WTC11 (cell line): ENCODE data around the gene CD200R1. TPM values are rescaled to one million over a fixed set of nuclear protein-coding genes. Genes with fewer than 3 reads are reported as not detected.

Source experiments
- ATAC-seq: fragments of 200-7000 bp; cut with Tn5 transposase; 2 replicates; pipeline ENCODE4 v1.10.0; 2021; ENCODE audit warnings: mild to moderate bottlenecking, moderate library complexity
- CTCF ChIA-PET: fragments of 300-600 bp; sonication (Branson Sonifier 250); formaldehyde crosslinking; loops from one replicate; lab custom pipeline; 2021; ENCODE audit warnings: antibody characterized with exemption; lab: Charles Lee
- POLR2A ChIA-PET: fragments of 350-600 bp; sonication (Branson Sonifier 250); formaldehyde crosslinking; loops from one replicate; lab custom pipeline; 2021; ENCODE audit warnings: antibody characterized with exemption; lab: Charles Lee
- DNase-seq: peaks from one replicate; pipeline ENCODE4 v3.0.0; 2021; ENCODE audit warnings: low spot score
- H3K27ac Mint-ChIP-seq: 2 replicates; pipeline ENCODE4 v1.8.0; 2021; ENCODE audit warnings: mixed read lengths
- H3K27me3 Mint-ChIP-seq: 2 replicates; pipeline ENCODE4 v1.8.0; 2021; ENCODE audit warnings: low read depth, mild to moderate bottlenecking, moderate library complexity, mixed read lengths
- H3K36me3 Mint-ChIP-seq: 2 replicates; pipeline ENCODE4 v1.8.0; 2021; ENCODE audit warnings: mixed read lengths
- H3K4me1 Mint-ChIP-seq: 2 replicates; pipeline ENCODE4 v1.8.0; 2022; ENCODE audit warnings: mixed read lengths
- H3K4me3 Mint-ChIP-seq: 2 replicates; pipeline ENCODE4 v1.8.0; 2021; ENCODE audit warnings: mild to moderate bottlenecking, moderate library complexity, mixed read lengths
- H3K9me3 Mint-ChIP-seq: 2 replicates; pipeline ENCODE4 v1.8.0; 2021; ENCODE audit warnings: mixed read lengths
- ATF6 ChIP-seq: sonication (generic); formaldehyde crosslinking; IDR thresholded peaks from 2 replicates; pipeline ENCODE4 v1.8.1; 2023; ENCODE audit warnings: mild to moderate bottlenecking, missing genetic modification reagents
- CREM ChIP-seq: sonication (generic); formaldehyde crosslinking; IDR thresholded peaks from 2 replicates; pipeline ENCODE4 v1.8.1; 2022; ENCODE audit warnings: mild to moderate bottlenecking, missing genetic modification reagents, moderate library complexity
- EMX1 ChIP-seq: fragments of 250-450 bp; sonication (Bioruptor Pico); IDR thresholded peaks from 2 replicates; pipeline ENCODE4 v1.8.0; 2021; ENCODE audit warnings: mild to moderate bottlenecking
- ETV6 ChIP-seq: sonication (generic); formaldehyde crosslinking; IDR thresholded peaks from 2 replicates; pipeline ENCODE4 v1.8.1; 2022; ENCODE audit warnings: mild to moderate bottlenecking, missing genetic modification reagents
- FOXJ3 ChIP-seq: sonication (generic); formaldehyde crosslinking; IDR thresholded peaks from 2 replicates; pipeline ENCODE4 v1.9.0; 2021; ENCODE audit warnings: missing genetic modification reagents, mild to moderate bottlenecking, borderline replicate concordance
- MXD4 ChIP-seq: fragments of 250-450 bp; sonication (Bioruptor Pico); IDR thresholded peaks from 2 replicates; pipeline ENCODE4 v1.8.0; 2021; ENCODE audit warnings: mild to moderate bottlenecking, moderate library complexity, borderline replicate concordance
- OVOL2 ChIP-seq: fragments of 250-450 bp; sonication (Bioruptor Pico); IDR thresholded peaks from 2 replicates; pipeline ENCODE4 v1.9.0; 2021; ENCODE audit warnings: mild to moderate bottlenecking, borderline replicate concordance
- SMAD3 ChIP-seq: sonication (generic); formaldehyde crosslinking; IDR thresholded peaks from 2 replicates; pipeline ENCODE4 v1.8.0; 2022; ENCODE audit warnings: missing genetic modification reagents, mild to moderate bottlenecking, borderline replicate concordance
- SMAD4 ChIP-seq: sonication (generic); formaldehyde crosslinking; IDR thresholded peaks from 2 replicates; pipeline ENCODE4 v1.8.0; 2022; ENCODE audit warnings: mild to moderate bottlenecking, missing genetic modification reagents
- TCF7 ChIP-seq: sonication (generic); formaldehyde crosslinking; IDR thresholded peaks from 2 replicates; pipeline ENCODE4 v1.8.0; 2022; ENCODE audit warnings: mild to moderate bottlenecking, low read depth, missing genetic modification reagents, moderate library complexity
- ZNF121 ChIP-seq: sonication (generic); formaldehyde crosslinking; IDR thresholded peaks from 2 replicates; pipeline ENCODE4 v1.8.0; 2023; ENCODE audit warnings: missing genetic modification reagents
- ZNF416 ChIP-seq: fragments of 250-450 bp; sonication (Bioruptor Pico); IDR thresholded peaks from 2 replicates; pipeline ENCODE4 v1.9.0; 2021; ENCODE audit warnings: mild to moderate bottlenecking, inconsistent platforms
- total RNA-seq: library from RNA; stranded (reverse); gene quantifications from 3 replicates; pipeline ENCODE4 v1.2.3, GENCODE V29; 2021
- TF ChIP-seq, protein P1 (sequence below): fragments of 250-450 bp; sonication (Bioruptor Pico); IDR thresholded peaks from 2 replicates; pipeline ENCODE4 v1.9.0; 2021; ENCODE audit warnings: moderate library complexity, mild to moderate bottlenecking, inconsistent platforms, borderline replicate concordance
- TF ChIP-seq, protein P2 (sequence below): sonication (generic); formaldehyde crosslinking; IDR thresholded peaks from 2 replicates; pipeline ENCODE4 v1.8.0; 2023; ENCODE audit warnings: missing genetic modification reagents
- TF ChIP-seq, protein P3 (sequence below): fragments of 250-450 bp; sonication (Bioruptor Pico); IDR thresholded peaks from 2 replicates; pipeline ENCODE4 v1.8.0; 2021; ENCODE audit warnings: mild to moderate bottlenecking
- TF ChIP-seq, protein P4 (sequence below): sonication (generic); formaldehyde crosslinking; IDR thresholded peaks from 2 replicates; pipeline ENCODE4 v1.8.0; 2023; ENCODE audit warnings: mild to moderate bottlenecking, missing genetic modification reagents
- TF ChIP-seq, protein P5 (sequence below): sonication (generic); formaldehyde crosslinking; IDR thresholded peaks from 2 replicates; pipeline ENCODE4 v1.8.1; 2022; ENCODE audit warnings: missing genetic modification reagents, borderline replicate concordance
- TF ChIP-seq, protein P6 (sequence below): sonication (generic); formaldehyde crosslinking; IDR thresholded peaks from 2 replicates; pipeline ENCODE4 v1.8.1; 2023; ENCODE audit warnings: mild to moderate bottlenecking, missing genetic modification reagents
- TF ChIP-seq, protein P7 (sequence below): sonication (generic); formaldehyde crosslinking; IDR thresholded peaks from 2 replicates; pipeline ENCODE4 v1.8.1; 2022; ENCODE audit warnings: mild to moderate bottlenecking, moderate library complexity, missing genetic modification reagents
- TF ChIP-seq, protein P8 (sequence below): sonication (generic); formaldehyde crosslinking; IDR thresholded peaks from 2 replicates; pipeline ENCODE4 v1.8.1; 2022; ENCODE audit warnings: mild to moderate bottlenecking, missing genetic modification reagents, moderate library complexity, borderline replicate concordance
- TF ChIP-seq, protein P9 (sequence below): sonication (generic); formaldehyde crosslinking; IDR thresholded peaks from 2 replicates; pipeline ENCODE4 v1.8.1; 2023; ENCODE audit warnings: mild to moderate bottlenecking, missing genetic modification reagents, moderate library complexity

The CD200R1 gene
- total RNA-seq, 1 experiment from 2014 or later, result not detected

DNA sequence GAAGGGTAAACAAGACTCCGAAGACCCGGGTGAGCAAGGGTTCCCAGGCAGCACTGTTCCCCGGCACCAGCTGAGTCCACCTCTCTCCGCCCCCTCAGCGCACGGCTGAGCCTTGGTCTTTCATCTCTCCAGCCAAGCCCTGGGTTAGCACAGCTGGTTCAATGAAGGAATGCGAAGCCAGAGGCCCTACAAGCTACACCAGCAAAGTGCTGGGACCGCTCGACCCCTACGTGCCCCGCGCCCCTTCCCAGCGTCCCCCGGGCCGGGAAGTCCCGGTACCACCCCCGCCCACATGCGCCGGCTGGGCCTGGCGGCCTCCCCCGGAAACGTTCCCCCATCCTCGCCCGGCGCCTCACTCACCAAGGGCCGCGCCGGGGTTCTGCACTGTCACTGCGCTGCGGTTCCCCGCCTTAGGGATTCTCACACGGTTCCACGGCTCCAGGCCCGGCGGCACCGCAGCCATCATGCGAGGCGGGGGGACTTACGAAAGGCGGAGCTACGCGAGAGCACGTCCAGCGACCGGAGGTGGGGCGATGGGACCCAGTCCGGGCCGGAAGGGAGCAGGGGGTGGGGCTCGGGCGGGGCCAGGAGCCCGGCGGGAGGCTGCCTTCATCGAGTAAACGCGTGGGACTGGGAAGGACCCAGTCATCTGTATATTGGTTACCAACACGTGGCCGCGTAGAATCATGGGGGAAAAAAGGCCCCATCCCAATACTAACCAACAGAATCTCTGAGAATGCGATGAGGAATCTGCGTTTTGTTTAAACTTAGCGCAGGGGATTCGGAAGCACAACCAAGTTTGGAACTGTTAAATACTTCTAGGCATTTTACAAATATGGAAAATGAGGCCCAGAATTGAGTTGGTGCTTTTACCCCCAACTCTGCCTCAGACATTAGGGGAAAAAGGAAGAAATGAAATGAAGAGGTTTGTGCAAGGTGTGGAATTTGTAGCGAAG lies 44.6 kb upstream of the CD200R1 start:
- H3K4me3 Mint-ChIP-seq, result peak overlapping the region; percentile 84
- peaks cover 22% of the 10 kb centered on the region for H3K4me1 Mint-ChIP-seq
- H3K27ac Mint-ChIP-seq, result peak overlapping the region; percentile 94
- CTCF ChIA-PET, result interaction anchor here (0.6 to 2.1 kb wide), 10 partner anchors 16 to 1778 kb away, joined by 3 to 13 read pairs (median 6); partner anchors contain the start of gene GTPBP8
- ATAC-seq (peak; percentile 95), DNase-seq (peak; percentile 85)
- POLR2A ChIA-PET, result interaction anchor here (1.0 kb wide), 2 partner anchors 272 to 285 kb away, joined by 3 to 4 read pairs; no protein-coding TSS in a partner anchor
- H3K27me3 Mint-ChIP-seq, result peaks cover 11% of the 10 kb centered on the region
- peaks cover 20% of the 10 kb centered on the region for H3K36me3 Mint-ChIP-seq
- H3K9me3 Mint-ChIP-seq, result peaks cover 3% of the 10 kb centered on the region
- TF ChIP-seq ZNF416, result no peak
- TF ChIP-seq, protein P1, sequence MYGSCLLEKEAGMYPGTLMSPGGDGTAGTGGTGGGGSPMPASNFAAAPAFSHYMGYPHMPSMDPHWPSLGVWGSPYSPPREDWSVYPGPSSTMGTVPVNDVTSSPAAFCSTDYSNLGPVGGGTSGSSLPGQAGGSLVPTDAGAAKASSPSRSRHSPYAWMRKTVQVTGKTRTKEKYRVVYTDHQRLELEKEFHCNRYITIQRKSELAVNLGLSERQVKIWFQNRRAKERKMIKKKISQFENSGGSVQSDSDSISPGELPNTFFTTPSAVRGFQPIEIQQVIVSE (CRISPR knock-in tag), result no peak
- no peak for TF ChIP-seq OVOL2
- TF ChIP-seq, protein P2, sequence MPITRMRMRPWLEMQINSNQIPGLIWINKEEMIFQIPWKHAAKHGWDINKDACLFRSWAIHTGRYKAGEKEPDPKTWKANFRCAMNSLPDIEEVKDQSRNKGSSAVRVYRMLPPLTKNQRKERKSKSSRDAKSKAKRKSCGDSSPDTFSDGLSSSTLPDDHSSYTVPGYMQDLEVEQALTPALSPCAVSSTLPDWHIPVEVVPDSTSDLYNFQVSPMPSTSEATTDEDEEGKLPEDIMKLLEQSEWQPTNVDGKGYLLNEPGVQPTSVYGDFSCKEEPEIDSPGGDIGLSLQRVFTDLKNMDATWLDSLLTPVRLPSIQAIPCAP (CRISPR knock-in tag), result peak; percentile 31; the same call in 1 of the 2 replicates
- TF ChIP-seq ETV6, result peak; percentile 49; the same call in 1 of the 2 replicates
- TF ChIP-seq, protein P3, sequence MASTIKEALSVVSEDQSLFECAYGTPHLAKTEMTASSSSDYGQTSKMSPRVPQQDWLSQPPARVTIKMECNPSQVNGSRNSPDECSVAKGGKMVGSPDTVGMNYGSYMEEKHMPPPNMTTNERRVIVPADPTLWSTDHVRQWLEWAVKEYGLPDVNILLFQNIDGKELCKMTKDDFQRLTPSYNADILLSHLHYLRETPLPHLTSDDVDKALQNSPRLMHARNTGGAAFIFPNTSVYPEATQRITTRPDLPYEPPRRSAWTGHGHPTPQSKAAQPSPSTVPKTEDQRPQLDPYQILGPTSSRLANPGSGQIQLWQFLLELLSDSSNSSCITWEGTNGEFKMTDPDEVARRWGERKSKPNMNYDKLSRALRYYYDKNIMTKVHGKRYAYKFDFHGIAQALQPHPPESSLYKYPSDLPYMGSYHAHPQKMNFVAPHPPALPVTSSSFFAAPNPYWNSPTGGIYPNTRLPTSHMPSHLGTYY, result no peak
- TF ChIP-seq, protein P4, sequence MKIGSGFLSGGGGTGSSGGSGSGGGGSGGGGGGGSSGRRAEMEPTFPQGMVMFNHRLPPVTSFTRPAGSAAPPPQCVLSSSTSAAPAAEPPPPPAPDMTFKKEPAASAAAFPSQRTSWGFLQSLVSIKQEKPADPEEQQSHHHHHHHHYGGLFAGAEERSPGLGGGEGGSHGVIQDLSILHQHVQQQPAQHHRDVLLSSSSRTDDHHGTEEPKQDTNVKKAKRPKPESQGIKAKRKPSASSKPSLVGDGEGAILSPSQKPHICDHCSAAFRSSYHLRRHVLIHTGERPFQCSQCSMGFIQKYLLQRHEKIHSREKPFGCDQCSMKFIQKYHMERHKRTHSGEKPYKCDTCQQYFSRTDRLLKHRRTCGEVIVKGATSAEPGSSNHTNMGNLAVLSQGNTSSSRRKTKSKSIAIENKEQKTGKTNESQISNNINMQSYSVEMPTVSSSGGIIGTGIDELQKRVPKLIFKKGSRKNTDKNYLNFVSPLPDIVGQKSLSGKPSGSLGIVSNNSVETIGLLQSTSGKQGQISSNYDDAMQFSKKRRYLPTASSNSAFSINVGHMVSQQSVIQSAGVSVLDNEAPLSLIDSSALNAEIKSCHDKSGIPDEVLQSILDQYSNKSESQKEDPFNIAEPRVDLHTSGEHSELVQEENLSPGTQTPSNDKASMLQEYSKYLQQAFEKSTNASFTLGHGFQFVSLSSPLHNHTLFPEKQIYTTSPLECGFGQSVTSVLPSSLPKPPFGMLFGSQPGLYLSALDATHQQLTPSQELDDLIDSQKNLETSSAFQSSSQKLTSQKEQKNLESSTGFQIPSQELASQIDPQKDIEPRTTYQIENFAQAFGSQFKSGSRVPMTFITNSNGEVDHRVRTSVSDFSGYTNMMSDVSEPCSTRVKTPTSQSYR (CRISPR knock-in tag), result no peak
- TF ChIP-seq ZNF121 (CRISPR knock-in tag), result no peak
- TF ChIP-seq TCF7 (CRISPR knock-in tag), result no peak
- no peak for TF ChIP-seq SMAD3
- no peak for TF ChIP-seq MXD4 (CRISPR knock-in tag)
- no peak for TF ChIP-seq SMAD4 (CRISPR knock-in tag)
- TF ChIP-seq FOXJ3 (CRISPR knock-in tag), result no peak
- TF ChIP-seq, protein P5, sequence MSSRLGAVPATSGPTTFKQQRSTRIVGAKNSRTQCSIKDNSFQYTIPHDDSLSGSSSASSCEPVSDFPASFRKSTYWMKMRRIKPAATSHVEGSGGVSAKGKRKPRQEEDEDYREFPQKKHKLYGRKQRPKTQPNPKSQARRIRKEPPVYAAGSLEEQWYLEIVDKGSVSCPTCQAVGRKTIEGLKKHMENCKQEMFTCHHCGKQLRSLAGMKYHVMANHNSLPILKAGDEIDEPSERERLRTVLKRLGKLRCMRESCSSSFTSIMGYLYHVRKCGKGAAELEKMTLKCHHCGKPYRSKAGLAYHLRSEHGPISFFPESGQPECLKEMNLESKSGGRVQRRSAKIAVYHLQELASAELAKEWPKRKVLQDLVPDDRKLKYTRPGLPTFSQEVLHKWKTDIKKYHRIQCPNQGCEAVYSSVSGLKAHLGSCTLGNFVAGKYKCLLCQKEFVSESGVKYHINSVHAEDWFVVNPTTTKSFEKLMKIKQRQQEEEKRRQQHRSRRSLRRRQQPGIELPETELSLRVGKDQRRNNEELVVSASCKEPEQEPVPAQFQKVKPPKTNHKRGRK (CRISPR knock-in tag), result no peak
- TF ChIP-seq, protein P6, sequence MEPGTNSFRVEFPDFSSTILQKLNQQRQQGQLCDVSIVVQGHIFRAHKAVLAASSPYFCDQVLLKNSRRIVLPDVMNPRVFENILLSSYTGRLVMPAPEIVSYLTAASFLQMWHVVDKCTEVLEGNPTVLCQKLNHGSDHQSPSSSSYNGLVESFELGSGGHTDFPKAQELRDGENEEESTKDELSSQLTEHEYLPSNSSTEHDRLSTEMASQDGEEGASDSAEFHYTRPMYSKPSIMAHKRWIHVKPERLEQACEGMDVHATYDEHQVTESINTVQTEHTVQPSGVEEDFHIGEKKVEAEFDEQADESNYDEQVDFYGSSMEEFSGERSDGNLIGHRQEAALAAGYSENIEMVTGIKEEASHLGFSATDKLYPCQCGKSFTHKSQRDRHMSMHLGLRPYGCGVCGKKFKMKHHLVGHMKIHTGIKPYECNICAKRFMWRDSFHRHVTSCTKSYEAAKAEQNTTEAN (CRISPR knock-in tag), result no peak; the same call in 1 of the 2 replicates
- TF ChIP-seq, protein P7, sequence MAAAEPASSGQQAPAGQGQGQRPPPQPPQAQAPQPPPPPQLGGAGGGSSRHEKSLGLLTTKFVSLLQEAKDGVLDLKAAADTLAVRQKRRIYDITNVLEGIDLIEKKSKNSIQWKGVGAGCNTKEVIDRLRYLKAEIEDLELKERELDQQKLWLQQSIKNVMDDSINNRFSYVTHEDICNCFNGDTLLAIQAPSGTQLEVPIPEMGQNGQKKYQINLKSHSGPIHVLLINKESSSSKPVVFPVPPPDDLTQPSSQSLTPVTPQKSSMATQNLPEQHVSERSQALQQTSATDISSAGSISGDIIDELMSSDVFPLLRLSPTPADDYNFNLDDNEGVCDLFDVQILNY (CRISPR knock-in tag), result peak; percentile 88
- TF ChIP-seq EMX1, result no peak
- TF ChIP-seq, protein P8, sequence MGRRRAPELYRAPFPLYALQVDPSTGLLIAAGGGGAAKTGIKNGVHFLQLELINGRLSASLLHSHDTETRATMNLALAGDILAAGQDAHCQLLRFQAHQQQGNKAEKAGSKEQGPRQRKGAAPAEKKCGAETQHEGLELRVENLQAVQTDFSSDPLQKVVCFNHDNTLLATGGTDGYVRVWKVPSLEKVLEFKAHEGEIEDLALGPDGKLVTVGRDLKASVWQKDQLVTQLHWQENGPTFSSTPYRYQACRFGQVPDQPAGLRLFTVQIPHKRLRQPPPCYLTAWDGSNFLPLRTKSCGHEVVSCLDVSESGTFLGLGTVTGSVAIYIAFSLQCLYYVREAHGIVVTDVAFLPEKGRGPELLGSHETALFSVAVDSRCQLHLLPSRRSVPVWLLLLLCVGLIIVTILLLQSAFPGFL (CRISPR knock-in tag), result no peak; the same call in 1 of the 2 replicates
- TF ChIP-seq CREM (CRISPR knock-in tag), result 0 out of 2 replicates have a peak, but pooled peaks have one; percentile 32
- TF ChIP-seq, protein P9, sequence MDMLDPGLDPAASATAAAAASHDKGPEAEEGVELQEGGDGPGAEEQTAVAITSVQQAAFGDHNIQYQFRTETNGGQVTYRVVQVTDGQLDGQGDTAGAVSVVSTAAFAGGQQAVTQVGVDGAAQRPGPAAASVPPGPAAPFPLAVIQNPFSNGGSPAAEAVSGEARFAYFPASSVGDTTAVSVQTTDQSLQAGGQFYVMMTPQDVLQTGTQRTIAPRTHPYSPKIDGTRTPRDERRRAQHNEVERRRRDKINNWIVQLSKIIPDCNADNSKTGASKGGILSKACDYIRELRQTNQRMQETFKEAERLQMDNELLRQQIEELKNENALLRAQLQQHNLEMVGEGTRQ, result peak; percentile 64
- TF ChIP-seq ATF6 (CRISPR knock-in tag), result no peak
